ENCODE results near the gene NAPA.

NAPA gene

DNA sequence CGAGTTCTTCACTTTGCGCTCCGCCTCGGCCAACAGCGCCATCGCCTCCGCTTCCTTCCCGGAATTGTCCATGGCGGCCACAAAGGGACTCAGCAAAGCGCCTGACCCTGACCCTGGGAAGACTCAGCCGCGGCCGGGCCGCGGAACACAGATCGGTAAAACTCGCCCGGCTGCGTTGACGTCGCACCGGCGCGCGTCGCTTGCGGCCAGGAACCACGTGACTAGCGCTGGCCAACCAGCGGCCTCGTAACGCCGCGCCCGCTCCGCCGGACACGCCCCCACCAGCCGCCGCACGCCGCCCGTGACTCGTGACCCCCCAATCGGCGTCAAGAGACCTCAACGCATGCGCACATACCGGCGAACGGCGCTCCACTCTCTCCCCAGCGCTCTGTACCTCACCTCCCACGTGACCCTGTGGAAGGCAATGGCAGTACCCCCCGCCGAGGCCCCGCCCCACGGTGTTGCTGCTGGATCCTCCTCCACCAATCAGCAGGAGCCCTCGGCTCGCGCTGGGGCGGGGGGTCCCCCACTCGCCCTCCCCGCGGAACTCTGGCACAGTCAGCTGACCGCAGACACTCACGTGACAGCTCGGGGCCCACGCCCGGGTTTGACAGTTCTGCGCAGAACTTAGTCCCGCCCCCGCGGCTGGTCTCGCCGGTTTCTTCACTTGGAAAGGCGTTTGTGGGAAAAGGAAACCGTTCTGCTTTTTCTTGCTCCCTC lies at the start of gene NAPA:
Gene NAPA, minus strand, starts transcription at position 195 of the 720 bp plus-strand sequence. Its CDS starts 123 bp downstream, at position 72.
- peak; percentile 99 for DNase-seq

DNA sequence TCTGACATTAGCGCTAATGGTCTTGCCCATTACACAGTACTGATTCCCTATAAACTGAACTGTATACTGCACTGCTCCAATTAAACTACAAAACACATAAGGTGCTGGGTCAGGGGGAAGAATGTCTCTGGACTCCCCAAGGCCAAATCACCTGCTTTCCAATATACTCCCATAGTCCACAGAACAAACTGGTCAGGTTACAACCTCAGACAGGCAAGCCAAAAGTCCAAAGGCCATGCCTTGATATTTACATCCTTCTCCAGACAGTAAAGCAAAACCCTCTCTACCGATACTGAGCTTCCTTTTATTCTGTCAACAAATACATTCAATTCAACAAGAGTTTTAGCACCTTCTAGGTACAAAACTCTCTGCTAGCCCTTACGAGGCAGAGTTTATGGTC lies 49.2 kb upstream of the NAPA start:
- DNase-seq = no peak

DNA sequence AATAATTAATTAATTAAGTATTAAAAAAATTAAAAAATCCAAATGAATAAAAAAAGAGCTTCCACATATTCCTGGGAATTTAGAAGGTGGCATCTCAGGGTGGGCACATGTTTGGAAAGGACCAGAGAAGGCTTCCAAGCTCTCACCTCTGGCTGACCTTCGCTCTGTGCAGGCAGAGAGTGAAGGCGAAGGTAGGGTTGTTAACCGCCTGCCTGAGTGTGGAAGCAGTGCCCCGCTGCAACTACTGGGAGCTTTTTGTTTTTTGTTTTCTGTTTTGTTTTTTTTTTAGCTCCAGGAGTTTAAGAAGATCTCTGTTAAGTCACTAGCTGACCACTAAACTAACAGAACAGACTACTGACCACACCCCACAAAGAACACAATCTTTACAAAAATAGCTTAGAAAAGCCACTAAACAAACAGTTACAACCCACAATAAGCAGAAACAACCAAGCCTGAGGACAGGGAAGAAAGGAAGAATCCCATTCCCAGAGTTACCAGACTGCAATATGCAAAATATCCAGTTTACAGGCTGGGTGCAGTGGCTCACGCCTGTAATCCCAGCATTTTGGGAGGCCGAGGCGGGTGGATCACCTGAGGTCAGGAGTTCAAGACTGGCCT lies 46.7 kb upstream of the NAPA start:
- DNase-seq = no peak

DNA sequence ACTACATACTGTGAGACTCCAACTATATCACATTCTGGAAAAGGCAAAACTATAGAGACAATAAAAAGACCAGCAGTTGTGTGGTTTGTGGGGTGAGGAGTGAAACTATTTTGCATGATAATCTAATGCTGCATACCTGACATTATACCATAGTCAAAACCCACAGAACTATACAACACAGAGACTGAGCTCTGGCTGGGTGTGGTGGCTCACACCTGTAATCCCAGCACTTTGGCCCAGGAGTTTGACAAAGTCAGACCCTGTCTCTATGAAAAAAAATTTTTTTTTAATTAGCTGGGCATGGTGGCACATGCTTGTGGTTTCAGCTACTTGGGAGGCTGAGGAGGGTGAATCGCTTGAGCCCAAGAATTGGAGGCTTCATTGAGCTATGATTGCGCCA lies 46.1 kb upstream of the NAPA start:
- no peak for DNase-seq

DNA sequence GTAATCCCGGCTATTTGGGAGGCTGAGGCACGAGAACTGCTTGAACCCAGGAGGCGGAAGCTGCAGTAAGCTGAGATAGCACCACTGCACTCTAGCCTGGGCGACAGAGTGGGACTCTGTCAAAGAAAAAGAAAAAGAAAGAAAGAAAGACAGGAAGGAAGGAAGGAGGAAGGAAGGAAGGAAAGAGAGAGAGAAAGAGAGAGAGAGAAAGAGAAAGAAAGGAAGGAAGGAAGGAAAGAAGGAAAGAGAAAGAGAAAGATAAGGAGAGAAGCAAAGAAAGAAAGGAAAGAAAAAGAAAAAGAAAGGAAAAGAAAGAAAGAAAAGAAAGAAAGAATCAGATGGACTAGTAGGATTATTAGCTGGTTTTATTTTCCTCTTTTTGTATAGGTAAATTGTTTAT lies 35.3 kb upstream of the NAPA start:
- no peak for DNase-seq

DNA sequence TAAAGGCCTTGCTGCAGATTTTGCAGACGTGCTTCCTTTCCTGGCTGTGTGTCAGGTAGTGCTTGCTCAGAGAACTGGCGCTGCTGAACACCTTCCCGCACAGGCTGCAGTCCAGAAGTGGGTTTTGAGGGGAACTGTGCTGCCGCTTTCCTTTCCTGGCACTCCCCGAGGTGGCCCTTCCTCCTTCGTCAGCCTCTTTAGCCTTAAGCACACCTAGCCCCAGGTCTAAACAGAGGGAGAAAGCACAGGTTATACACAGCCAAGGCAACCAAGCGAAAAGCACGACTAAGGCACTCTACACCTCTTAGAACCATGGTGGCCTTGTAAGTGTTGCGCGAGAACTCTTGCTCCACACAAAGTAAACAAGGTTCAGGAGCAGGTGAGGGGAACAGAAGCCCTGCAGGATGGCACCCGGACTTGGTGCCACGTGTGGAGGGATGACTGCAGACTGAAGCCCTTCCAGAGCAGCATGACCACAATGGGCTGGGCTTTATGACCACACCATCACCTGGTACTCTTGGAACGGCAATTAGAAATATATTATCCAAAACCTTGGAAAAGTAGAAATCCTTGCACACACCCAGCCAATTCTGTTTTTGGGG lies 34.5 kb upstream of the NAPA start:
- DNase-seq = peak in 1 of 2 experiments; percentile 7

DNA sequence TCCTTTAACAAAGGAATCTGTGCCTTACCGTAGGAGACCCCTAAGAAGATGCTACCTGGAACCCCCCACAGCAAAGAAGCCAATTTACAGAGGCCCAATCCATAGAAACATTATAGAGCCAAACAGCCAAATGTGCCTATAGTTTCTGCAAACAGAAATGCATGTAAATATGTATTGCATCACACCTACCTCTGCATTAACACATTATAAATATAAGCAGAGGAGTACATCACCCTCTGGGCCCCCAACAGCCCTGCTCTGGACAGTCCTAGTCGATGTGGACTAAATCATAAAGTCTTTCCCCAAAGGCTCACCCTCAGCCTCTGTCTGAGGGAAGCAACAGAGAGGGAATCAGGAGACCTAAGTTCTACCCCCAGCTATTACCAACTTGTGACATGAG lies 32.3 kb upstream of the NAPA start:
- DNase-seq = no peak

DNA sequence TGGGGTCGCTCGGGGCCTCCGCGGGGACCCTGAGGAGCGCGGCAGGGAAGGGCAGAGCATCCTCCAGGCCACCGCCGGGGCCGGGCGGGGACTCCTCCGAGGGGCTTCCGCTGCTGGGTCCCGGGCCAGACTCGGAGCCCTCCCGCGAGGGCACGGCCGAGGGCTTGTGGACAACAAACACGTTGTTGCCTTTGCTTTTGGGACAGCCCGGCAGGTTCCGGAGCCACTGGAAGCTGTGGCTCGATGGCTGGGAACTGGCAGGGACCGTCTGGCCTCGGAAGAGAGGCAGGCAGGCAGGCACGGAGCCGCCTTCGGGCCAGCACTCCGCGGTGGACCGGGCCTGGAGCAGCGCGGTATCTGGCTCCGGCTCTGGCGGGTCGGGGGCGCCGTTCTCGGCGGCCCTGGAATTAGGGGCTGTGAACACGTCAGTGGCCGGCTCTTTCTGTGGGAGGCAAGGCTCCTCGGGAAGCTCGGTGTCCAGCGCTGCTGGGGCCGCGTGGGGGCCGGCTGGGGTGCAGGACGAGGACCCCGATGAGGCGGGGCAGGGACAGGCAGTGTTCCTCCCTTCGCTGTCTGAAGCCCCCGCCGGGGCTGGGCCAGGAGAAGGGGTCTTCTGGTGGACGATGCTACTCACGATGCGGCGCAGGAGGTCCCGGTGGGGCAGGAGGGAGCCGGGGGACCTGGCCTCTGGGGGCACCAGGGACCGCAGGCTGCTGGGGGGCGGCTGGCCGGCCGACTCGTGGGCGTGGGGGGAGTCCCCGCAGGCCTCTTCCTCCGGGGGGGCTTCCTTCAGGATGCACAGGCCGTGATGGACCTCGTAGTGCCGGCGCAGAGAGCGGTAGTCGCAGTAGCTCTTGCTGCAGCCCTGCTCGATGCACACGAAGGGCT lies 30.4 kb upstream of the NAPA start:
- DNase-seq = no peak

DNA sequence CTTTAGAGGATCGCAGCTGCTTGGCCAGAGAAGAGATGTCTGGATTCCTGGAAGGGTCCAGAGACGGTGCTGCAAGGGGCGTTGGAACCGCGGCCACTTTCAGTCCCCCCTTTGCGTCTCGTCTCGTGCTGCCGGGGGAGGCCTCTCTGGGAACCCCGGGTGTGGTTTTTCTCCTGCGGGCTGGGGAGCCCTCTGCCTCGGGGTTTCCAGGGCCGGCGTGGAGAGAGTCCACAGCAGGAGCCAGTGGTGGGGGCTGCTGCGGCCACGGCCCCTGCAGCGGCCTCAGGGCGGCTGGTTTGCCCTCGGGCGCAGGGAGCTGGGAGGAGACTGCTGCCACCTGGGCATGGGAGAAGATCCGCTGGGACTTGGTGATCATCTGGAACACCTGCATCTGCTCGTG lies 29.6 kb upstream of the NAPA start:
- no peak for DNase-seq

DNA sequence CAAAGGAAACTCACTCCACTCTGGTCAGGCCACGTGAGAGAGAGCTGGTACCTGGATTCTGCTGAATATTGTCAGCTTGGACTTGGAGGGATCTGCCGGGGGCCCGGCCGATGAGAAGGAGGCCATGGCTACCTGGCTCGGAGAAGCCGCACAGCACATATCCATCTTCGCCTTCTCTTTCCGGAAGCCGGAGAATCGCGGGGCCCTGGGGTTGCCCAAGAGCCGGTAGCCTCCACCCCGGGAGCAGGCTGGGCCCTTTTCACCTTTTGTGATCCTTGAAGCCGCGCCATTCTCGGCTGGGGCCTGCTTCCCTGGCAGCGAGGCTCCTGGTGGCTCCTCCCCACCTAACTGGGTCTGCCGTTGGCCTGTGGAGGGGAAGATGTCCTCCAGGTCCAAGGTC lies 29.2 kb upstream of the NAPA start:
- DNase-seq = no peak

DNA sequence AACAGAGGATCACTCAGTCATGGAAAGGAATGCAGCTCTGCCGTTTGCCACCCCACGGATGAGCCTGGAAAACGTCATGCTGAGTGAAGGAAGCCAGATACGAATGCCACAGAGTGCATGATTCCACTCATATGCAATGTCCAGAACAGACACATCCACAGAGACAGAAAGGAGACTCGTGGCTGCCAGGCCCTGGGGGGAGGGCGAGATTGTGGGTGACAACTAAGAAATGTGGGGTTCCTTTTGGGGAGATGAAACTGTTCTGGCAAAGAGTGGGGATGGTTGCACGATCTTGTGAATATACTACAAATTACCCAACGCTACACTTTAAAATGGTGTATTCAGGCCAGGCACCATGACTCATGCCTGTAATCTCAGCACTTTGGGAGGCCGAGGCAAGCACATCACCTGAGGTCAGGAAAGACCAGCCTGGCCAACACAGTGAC lies 27.2 kb upstream of the NAPA start:
- no peak for DNase-seq

DNA sequence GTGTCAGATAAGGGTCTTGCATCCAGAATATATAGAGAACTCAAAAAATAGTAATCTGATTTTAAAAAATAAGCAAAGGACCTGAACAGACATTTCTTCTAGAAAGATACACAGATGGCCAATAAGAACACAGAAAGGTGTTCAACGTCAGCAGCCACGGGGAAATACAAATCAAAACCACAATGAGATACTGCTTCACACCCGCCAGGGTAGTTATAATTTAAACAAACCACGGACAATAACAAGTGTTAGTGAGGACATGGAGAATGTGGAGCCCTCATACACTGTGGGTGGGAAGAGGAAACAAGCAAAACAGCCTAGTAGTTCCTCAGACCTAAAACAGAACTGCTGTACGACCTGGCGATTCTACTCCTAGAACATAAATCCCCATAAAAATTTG lies 26.7 kb upstream of the NAPA start:
- no peak for DNase-seq

DNA sequence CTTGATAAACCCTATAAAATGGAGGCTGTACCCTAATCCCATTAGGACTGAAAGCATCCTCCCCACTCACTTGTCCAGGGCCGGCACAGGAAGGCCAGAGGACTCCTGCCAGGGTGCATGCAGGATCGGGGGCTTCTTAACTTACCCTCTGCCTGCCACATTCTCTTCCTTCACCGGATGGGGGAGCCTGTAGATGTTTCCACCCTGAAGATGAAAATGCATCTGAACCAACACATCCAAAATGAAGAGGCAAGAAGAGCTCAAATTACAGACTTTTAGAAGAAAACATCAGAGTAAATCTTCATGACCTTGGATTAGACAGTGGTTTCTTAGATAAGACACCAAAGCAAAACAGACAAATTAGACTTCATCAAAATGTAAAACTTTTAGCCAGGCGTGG lies 25.9 kb upstream of the NAPA start:
- DNase-seq = no peak

DNA sequence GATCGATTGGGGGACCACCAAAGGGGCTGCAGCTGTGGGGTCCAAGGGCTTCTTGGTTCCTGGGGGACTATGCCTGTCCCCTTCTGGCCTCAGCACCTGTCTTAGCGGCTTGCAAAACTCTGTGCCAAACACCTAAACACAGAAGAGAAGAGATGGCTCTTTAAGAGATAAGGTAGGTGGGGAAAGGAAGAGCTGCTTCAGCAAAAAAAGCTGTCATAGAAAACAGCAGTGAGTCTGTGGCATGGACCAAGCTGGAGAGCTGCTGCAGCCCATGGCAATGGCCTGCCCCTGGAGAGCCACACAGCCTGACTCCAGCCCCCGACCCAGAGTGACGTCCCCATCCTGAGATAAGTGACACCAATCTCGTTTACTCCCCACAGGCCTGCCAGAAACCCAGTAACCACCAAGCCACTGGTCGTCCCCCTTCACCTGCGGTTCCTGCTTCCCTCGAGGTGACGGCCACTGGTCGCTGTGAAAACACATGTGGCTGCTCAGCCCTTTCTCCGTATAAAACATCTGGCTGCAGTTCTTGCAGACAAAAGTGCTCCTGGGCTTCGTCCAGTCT lies 25.0 kb upstream of the NAPA start:
- no peak for DNase-seq

DNA sequence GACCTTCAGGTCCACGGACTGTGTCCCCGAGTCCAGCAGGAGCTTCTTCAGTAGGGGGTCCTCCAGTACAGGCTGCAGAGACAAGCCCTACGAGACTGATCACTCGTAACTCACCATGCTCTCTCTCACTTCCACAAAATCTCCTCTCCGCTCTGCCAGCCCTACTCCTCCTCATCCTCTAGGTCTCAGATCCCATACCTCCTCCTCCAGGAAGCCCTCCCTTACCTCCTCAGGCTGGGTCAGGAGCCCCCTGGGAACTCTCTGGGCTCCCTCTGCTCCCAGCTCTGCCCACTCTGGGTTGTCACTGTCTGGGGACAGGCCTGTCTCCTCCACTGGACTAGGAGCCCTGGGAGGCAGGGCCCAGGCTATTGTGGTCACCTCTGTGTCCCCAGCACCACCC lies 23.9 kb upstream of the NAPA start:
- no peak for DNase-seq

DNA sequence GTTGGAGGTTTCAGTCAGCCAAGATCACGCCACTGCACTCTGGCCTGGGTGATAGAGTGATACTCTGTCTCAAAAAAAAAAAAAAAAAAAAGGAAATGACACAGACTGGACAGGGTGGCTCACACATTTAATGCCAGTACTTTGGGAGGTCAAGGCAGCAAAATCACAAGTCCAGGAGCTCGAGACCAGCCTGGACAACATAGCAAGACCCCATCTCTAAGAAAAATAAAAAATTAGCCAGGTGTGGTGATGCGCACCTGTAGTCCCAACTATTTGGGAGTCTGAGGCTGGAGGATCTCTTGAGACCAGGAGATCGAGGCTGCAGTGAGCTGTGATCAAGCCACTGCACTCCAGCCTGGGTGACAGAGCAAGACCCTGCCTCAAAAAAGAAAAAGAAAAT lies 22.6 kb upstream of the NAPA start:
- no peak for DNase-seq

DNA sequence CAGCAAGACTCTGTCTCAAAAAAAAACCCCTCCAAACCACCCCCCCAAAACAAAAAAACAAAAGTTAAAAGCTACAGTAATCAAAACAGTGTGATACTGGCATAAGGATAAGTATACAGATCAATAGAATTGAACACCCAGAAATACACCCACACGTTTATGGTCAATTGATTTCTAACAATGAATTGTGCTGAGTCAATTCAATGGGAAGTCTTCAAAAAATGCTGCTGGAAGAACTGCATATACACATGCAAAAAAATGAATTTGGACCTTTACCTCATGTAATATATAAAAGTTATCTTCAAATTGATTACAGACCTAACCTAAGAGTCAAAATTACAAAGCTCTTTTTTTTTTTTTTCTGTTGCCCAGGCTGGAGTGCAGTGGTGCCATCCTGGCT lies 19.8 kb upstream of the NAPA start:
- DNase-seq = no peak

DNA sequence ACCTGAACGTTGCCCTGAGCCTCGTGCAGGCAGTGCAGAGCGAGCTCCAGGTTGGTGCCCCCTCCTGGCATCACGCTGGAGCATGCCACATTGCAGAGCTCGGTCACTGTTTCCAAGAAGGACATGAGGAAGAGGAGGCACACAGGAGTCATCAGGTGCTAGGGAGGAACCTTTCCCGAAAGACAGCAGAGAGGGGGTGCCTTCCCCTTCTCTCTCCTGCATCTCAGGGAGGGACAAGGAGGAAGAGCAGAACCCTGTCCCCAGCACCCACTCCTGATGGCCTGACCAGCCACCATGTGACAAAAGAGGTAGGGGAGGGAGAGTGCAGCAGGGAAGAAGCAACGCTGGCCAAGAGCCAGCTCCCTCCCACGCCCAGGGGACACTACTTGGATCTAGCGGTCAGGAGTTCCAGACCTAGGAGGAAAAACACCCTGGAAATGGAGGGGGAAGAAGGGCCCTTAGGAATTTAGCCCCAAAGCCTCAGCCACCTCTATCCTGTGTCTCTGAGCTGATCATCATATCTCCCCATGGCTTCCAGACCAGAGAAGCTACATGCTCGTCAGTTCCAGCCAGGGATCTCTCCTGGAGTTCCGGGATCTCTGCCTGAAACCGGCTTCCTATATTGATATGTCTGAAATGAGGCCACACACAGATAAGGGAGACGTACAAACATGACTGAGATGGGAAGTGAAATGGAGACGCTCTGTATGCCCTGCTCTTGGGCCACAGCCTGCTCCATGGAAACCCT lies 17.0 kb upstream of the NAPA start:
- DNase-seq = no peak

DNA sequence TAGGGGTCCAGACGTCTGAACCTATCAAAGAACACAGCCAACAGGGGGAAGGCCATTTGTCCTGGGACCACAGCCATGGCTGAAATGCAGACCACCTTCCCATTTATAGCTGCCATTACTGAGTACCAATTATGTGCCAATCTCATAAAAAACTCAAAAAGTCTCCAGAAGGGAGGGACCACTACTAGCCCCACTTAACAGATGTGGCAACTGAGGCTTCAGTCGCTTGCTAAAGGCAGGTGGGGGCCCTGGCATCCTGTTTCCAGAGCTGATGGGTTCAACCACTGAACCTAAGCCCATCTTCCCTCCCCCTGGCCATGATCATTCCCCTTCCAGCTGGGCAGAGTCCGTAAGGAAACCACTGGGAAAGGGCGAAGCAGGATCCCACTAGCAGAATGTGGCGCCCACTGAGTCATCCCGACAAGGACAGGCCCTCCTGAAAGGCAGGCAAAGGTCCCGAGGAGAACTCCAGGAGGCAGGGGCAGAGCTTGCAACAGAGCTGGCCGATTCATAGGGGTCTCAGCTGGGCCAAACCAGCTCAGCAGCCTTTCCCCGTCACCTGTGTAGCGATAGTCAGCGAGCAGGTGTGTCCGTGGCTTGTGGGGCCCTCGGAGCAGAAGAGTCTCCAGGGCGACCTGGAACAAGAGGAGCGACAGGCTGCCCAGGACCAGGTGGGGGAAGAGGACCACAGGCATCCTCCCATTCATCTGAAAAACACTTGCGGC lies 14.3 kb upstream of the NAPA start:
- no peak for DNase-seq

DNA sequence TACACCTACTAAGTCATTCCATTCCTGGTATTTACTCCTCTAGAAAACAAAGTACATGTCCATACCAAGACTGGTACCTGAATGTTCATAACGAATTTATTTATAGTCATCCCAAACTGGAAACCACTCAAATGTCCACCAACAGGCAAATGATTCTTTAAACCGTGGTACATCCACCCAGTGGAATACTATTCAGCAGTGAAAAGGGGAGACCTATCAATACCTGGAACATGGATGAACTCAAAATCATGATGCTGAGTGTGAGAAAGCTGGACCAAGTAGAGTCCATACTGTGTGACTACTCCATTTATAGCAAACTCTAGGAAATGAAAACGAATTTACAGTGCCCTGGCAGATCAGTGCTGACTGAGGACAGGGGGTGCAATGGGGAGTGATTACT lies 11.9 kb upstream of the NAPA start:
- DNase-seq = no peak

DNA sequence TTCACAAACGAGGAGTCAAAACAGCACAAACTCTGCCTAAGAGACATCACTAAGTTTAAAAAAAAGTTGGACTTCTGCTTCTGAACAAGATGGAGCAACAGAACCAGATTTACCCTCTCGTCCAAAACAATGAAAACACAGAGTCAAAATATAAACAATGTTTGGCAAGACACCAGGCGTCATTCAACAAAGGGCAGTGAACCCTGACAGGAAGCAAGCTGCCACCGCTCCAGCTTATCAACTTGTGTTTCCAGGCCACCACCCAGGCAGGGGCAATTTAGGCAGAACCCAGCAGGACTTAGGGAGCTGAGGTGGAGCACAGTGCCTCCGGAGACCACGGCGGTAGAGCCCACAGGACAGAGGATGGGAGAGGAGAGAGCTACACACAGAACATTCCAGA lies 8.6 kb upstream of the NAPA start:
- peak in 1 of 2 experiments; percentile 16 for DNase-seq
